A375 (cell line): ENCODE measurements around the gene RAB5A. TPM values are rescaled to one million over a fixed set of nuclear protein-coding genes. Genes with fewer than 3 reads are reported as not detected.

Experiments
- small RNA-seq: library from RNA; depleted of rRNA; stranded (forward); fragments of <200 nt; gene quantifications from one replicate; pipeline ENCODE3, GENCODE V24; 2014
- total RNA-seq: library from RNA; depleted of rRNA; stranded (reverse); fragments of >200 nt; shearing (Covaris generic); gene quantifications from 2 replicates; pipeline ENCODE4 v1.2.3, GENCODE V29; 2014; rRNA removed

The RAB5A gene, protein sequence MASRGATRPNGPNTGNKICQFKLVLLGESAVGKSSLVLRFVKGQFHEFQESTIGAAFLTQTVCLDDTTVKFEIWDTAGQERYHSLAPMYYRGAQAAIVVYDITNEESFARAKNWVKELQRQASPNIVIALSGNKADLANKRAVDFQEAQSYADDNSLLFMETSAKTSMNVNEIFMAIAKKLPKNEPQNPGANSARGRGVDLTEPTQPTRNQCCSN
- 39.0 and 44.7 TPM in 2 replicates for total RNA-seq

DNA sequence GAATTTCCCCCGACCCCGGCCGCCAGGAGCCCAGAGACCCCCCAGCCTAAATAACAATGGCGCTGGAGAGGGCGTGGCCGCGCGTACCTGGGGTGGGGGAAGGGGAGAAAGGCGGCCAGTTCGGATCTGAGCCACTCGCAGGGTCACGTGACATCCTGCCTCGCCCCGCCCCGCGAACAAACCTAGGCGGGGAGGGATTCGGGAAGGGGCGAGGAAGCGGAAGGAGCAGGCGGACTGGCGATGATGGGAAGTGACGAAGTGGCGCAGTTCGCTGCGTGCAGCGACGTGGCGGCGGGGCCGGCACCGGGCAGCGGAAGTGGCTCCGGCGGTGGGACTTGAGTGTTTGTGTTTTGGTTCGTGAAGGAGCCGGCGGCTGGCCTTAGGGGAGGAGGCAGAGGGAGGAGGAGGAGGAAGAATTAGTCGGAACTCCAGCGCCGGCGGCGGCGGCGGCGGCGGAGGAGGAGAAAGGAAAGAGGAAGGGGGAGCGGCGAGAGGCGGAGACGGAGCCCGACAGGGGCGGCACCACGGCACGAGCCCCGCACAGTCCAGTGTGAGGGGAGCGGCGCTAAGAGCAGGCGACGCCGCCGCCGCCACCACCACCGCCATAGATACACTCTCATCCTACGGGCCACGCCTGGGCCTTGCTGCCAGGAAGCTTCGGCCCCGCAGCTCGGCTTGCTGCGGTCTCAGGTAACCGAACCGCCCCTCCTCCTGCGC lies at the start of gene RAB5A:
RAB5A (plus strand) TSS at position 266 of the 717 bp plus-strand sequence. CDS start 3,802 bp downstream, outside the sequence.

DNA sequence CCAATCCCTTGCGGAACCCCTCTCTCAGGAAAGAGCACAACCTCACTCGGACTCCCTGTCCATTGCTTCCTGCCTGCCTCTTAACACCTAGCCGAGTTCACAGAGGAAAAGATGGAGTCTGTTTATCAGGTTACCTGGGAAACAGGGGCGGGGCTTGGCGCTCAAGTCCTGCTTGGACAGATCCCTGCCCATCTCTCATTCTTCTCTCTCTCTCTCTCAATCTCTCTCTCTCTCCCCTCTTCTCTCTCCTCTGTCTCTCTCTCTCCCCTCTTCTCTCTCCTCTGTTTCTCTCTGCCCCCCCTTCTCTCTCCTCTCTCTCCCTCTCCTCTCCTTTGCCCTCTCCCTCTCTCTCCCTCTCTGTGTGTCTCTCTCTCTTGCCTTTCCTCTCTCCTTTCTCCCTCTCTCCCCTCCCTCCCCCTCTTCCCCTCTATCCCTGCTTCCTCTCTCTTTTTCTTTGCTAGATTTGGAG lies 12.8 kb upstream of the RAB5A start, which contains the start of gene EFHB:
EFHB (minus strand) TSS at position 120 of the 469 bp plus-strand sequence. CDS start 199 bp downstream, outside the sequence.

DNA sequence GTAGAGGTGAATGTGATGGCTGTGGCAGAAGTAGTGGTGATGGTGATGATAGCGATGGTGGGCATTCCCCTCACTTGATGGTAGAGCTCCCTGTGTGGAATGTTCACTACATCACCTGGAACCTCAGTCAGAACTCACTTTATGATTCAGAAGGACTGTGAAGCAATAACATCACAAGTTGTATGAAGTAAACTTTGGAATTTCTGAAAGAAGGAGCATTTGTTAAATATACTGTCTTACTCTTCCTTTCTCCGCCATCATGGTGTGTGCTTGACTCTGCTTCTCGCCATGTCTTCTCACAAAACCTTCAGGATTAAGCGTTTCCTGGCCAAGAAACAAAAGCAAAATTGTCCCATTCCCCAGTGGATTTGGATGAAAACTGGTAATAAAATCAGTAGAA lies 65.3 kb downstream of the RAB5A start, which contains the start of gene PP2D1:
PP2D1 (minus strand) TSS at position 101 of the 400 bp plus-strand sequence. CDS start 192 bp downstream, outside the sequence.

Small RNAs within 50 kb of the gene (small RNA-seq; reads per million reads assigned to genes)
- not detected for gene RNU4-85P
- gene RPL39P18, result not detected

Other genes with a start within 250 kb of the RAB5A start
- 0.23 and 1.2 TPM in 2 replicates for gene EFHB, start 12.9 kb upstream of the RAB5A start, total RNA-seq
- not detected in 2 replicates for gene PP2D1, start 65.2 kb downstream of the RAB5A start, total RNA-seq
- gene KAT2B, start 93.3 kb downstream of the RAB5A start, total RNA-seq, result 11.4 and 12.3 TPM in 2 replicates
- gene SGO1, start 239.1 kb downstream of the RAB5A start, total RNA-seq, result 12.1 and 14.6 TPM in 2 replicates